Transverse colon (tissue), 4 donors: ENCODE measurements around the gene CDX1.

Experiments
- EP300 ChIP-seq: sonication (generic); formaldehyde crosslinking; IDR thresholded peaks from one replicate; pipeline ENCODE4 v1.6.1; 2017; ENCODE audit warnings: antibody characterized with exemption, low read depth
- POLR2A ChIP-seq: fragments of 450-650 bp; IDR thresholded peaks from one replicate; pipeline ENCODE4 v1.6.1; 2016; ENCODE audit warnings: antibody characterized with exemption, mild to moderate bottlenecking, moderate library complexity
- POLR2AphosphoS5 ChIP-seq, 3 donors: sonication (generic); formaldehyde crosslinking; IDR thresholded peaks; one replicate each; pipeline ENCODE4 v1.6.1; 2016; ENCODE audit warnings: antibody characterized with exemption in 3 of 3
- TF ChIP-seq, protein P1 (sequence below), 5 experiments: fragments of 200-600 bp in 3 of 5; fragments of 450-650 bp in 2 of 5; sonication (generic) in 3 of 5; IDR thresholded peaks; 1 replicate in 2 of 5; 2 replicates in 3 of 5; pipeline ENCODE4 v1.5.1; 2016 to 2017; ENCODE audit warnings: antibody characterized with exemption in 5 of 5, inconsistent platforms in 3 of 5, mild to moderate bottlenecking in 2 of 5, moderate library complexity in 1 of 5

GRCh38 chr5:150214289-150214688, 47.7 kb downstream of the CDX1 start:
- TF ChIP-seq, protein P1, sequence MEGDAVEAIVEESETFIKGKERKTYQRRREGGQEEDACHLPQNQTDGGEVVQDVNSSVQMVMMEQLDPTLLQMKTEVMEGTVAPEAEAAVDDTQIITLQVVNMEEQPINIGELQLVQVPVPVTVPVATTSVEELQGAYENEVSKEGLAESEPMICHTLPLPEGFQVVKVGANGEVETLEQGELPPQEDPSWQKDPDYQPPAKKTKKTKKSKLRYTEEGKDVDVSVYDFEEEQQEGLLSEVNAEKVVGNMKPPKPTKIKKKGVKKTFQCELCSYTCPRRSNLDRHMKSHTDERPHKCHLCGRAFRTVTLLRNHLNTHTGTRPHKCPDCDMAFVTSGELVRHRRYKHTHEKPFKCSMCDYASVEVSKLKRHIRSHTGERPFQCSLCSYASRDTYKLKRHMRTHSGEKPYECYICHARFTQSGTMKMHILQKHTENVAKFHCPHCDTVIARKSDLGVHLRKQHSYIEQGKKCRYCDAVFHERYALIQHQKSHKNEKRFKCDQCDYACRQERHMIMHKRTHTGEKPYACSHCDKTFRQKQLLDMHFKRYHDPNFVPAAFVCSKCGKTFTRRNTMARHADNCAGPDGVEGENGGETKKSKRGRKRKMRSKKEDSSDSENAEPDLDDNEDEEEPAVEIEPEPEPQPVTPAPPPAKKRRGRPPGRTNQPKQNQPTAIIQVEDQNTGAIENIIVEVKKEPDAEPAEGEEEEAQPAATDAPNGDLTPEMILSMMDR (IDR thresholded peaks at IDR 0.05) = no peak
- TF ChIP-seq POLR2A = no peak
- no peak for TF ChIP-seq EP300
- no peak for TF ChIP-seq POLR2AphosphoS5 (IDR thresholded peaks at IDR 0.05)
